K562 (cell line): ENCODE measurements around the gene NCKIPSD. TPM values are rescaled to one million over a fixed set of nuclear protein-coding genes. Genes with fewer than 3 reads are reported as not detected.

Source experiments
- ATAC-seq: fragments of 200-7000 bp; cut with Tn5 transposase; 3 replicates; pipeline ENCODE4 v1.9.1; 2020; ENCODE audit warnings: moderate library complexity
- BruUV-seq: library from RNA; stranded (reverse); fragments of 400-500 nt; replicated peaks from 2 replicates; lab custom pipeline; 2021; lab: Mats Ljungman, UMichigan
- CTCF ChIA-PET: fragments of 300-600 bp; formaldehyde crosslinking; extraction: SDS; loops from one replicate; lab custom pipeline; 2021; ENCODE audit warnings: low intra/inter-chr PET ratio; lab: Yijun Ruan, JAX
- POLR2A ChIA-PET: fragments of 300-600, 350-650 bp; sonication (Branson Sonifier 250); formaldehyde crosslinking; extraction: SDS; loops from one replicate; lab custom pipeline; 2021; ENCODE audit warnings: antibody characterized with exemption, inconsistent platforms; lab: Yijun Ruan, JAX
- DNase-seq, 4 experiments: peaks; one replicate each; pipeline versions ENCODE4 v3.0.0 to v3.0.0-alpha.2; 2011 to 2018; ENCODE audit warnings: low spot score in 3 of 4, mixed read lengths in 3 of 4; ENCODE audit errors: extremely low read depth in 1 of 4
- FAIRE-seq: peaks from 2 replicates; lab custom pipeline; 2011; peaks lifted over from hg19 to GRCh38; lab: Jason Lieb, UNC
- H2AFZ ChIP-seq: 2 replicates; pipeline ENCODE4 v1.6.0; 2011; ENCODE audit warnings: low read depth, low read length, control low read depth, inconsistent platforms
- H3K27ac ChIP-seq: fragments of 200-600 bp; 3 replicates; pipeline ENCODE4 v1.8.0; 2011; ENCODE audit warnings: low read depth, mild to moderate bottlenecking, control low read depth, inconsistent platforms, low read length, moderate library complexity, mixed read lengths; ENCODE audit errors: extremely low read depth
- H3K27me3 ChIP-seq, 2 experiments: fragments of 300-600 bp in 1 of 2; 2 replicates in 1 of 2; 3 replicates in 1 of 2; pipeline versions ENCODE4 v1.6.0 to v1.8.0; 2011; ENCODE audit warnings: inconsistent platforms in 2 of 2, low read length in 2 of 2, mild to moderate bottlenecking in 1 of 2, mixed read lengths in 1 of 2, moderate library complexity in 1 of 2; ENCODE audit not compliant: control insufficient read depth in 2 of 2, insufficient read depth in 2 of 2
- H3K36me3 ChIP-seq: fragments of 300-600 bp; 3 replicates; pipeline ENCODE4 v1.8.0; 2011; ENCODE audit warnings: mild to moderate bottlenecking, low read length, inconsistent platforms; ENCODE audit not compliant: control insufficient read depth, insufficient read depth
- H3K4me1 ChIP-seq, 2 experiments: fragments of 200-600 bp in 1 of 2; replicated peaks in 1 of 2; 2 replicates in 1 of 2; 3 replicates in 1 of 2; pipeline versions ENCODE4 v1.5.1 to v1.8.0; 2011; ENCODE audit warnings: inconsistent platforms in 2 of 2, low read length in 2 of 2, mild to moderate bottlenecking in 1 of 2, mixed read lengths in 1 of 2, moderate library complexity in 1 of 2; ENCODE audit not compliant: control insufficient read depth in 2 of 2, insufficient read depth in 2 of 2
- H3K4me2 ChIP-seq: 2 replicates; pipeline ENCODE4 v1.6.1; 2011; ENCODE audit warnings: low read length, control low read depth, inconsistent platforms, mixed read lengths; ENCODE audit not compliant: insufficient read depth
- H3K4me3 ChIP-seq: fragments of 200-600 bp; sonication (generic), shearing (Covaris generic); 2 replicates; pipeline ENCODE4 v1.5.1; 2016; ENCODE audit warnings: control low read depth, inconsistent platforms
- H3K79me2 ChIP-seq: fragments of 200-600 bp; 3 replicates; pipeline ENCODE4 v1.8.0; 2011; ENCODE audit warnings: low read length, inconsistent platforms; ENCODE audit not compliant: control insufficient read depth, insufficient read depth
- H3K9ac ChIP-seq, 2 experiments: 2 replicates each; pipeline versions ENCODE4 v1.6.0 to v1.6.1; 2011; ENCODE audit warnings: low read depth in 2 of 2, low read length in 2 of 2, control low read depth in 1 of 2, inconsistent platforms in 1 of 2, mild to moderate bottlenecking in 1 of 2, mixed read lengths in 1 of 2; ENCODE audit not compliant: insufficient read depth in 1 of 2
- H3K9me1 ChIP-seq: one replicate; pipeline ENCODE4 v1.6.0; 2011; ENCODE audit warnings: inconsistent platforms, mild to moderate bottlenecking, low read length, moderate library complexity; ENCODE audit not compliant: control insufficient read depth, insufficient read depth
- H3K9me3 ChIP-seq: replicated peaks from 2 replicates; pipeline ENCODE4 v1.5.1; 2011; ENCODE audit warnings: low read depth, low read length, inconsistent platforms; ENCODE audit not compliant: control insufficient read depth, insufficient read depth
- H4K20me1 ChIP-seq: replicated peaks from 2 replicates; pipeline ENCODE4 v1.6.1; 2011; ENCODE audit warnings: low read length, inconsistent platforms, mixed read lengths; ENCODE audit not compliant: control insufficient read depth, insufficient read depth
- BCL6 ChIP-seq: fragments of 250-450 bp; sonication (Bioruptor Pico); IDR thresholded peaks from 2 replicates; pipeline ENCODE4 v1.4.0; 2020
- BRCA1 ChIP-seq, 2 experiments: fragments of 450-650 bp in 1 of 2; sonication (generic) in 1 of 2; formaldehyde crosslinking in 1 of 2; IDR thresholded peaks; 2 replicates each; pipeline versions ENCODE4 v1.5.0 to v1.6.1; 2017 to 2020; ENCODE audit warnings: mild to moderate bottlenecking in 1 of 2, missing genetic modification reagents in 1 of 2
- CBX5 ChIP-seq: IDR thresholded peaks from 2 replicates; pipeline ENCODE4 v1.6.1; 2014; ENCODE audit warnings: low read depth, borderline replicate concordance
- CHD1 ChIP-seq: fragments of 200-600 bp; sonication (generic); IDR thresholded peaks from one replicate; pipeline ENCODE4 v1.6.1; 2012; ENCODE audit warnings: mild to moderate bottlenecking, moderate library complexity, low read length, inconsistent platforms
- CSDE1 ChIP-seq, 2 experiments: fragments of 450-650 bp; IDR thresholded peaks; 2 replicates each; pipeline ENCODE4 v1.6.1; 2016; ENCODE audit warnings: mild to moderate bottlenecking in 1 of 2
- DMBX1 ChIP-seq: fragments of 250-450 bp; sonication (Bioruptor Pico); IDR thresholded peaks from 2 replicates; pipeline ENCODE4 v1.8.0; 2022; ENCODE audit warnings: inconsistent platforms, mild to moderate bottlenecking, moderate library complexity, borderline replicate concordance
- ETS2 ChIP-seq: IDR thresholded peaks from 2 replicates; pipeline ENCODE4 v1.6.1; 2016; ENCODE audit warnings: borderline replicate concordance, missing genetic modification characterization, mild to moderate bottlenecking, moderate library complexity, missing compliant biosample characterization; ENCODE audit not compliant: poor library complexity, severe bottlenecking
- HDGF ChIP-seq: fragments of 450-650 bp; IDR thresholded peaks from 2 replicates; pipeline ENCODE4 v1.6.1; 2016
- MIER1 ChIP-seq: fragments of 450-650 bp; IDR thresholded peaks from 2 replicates; pipeline ENCODE4 v1.6.1; 2016; ENCODE audit warnings: antibody characterized with exemption, mild to moderate bottlenecking, low read depth
- OTX1 ChIP-seq: fragments of 450-650 bp; formaldehyde crosslinking; IDR thresholded peaks from 2 replicates; pipeline ENCODE4 v1.4.0; 2022; ENCODE audit warnings: mild to moderate bottlenecking
- POLR2B ChIP-seq: fragments of 450-650 bp; IDR thresholded peaks from 2 replicates; pipeline ENCODE4 v1.6.1; 2018; ENCODE audit warnings: low read depth; ENCODE audit not compliant: partially characterized antibody
- SIN3B ChIP-seq: fragments of 450-650 bp; IDR thresholded peaks from 2 replicates; pipeline ENCODE4 v1.6.1; 2017; ENCODE audit warnings: low read depth, mild to moderate bottlenecking, moderate library complexity
- SRF ChIP-seq, 2 experiments: fragments of 250-450, 450-650 bp in 1 of 2; sonication (Bioruptor Pico) in 1 of 2; sonication (generic) in 1 of 2; formaldehyde crosslinking; IDR thresholded peaks; 2 replicates each; pipeline versions ENCODE4 v1.5.0 to v1.5.1; 2020 to 2022; ENCODE audit warnings: mild to moderate bottlenecking in 1 of 2, missing genetic modification reagents in 1 of 2
- TARDBP ChIP-seq: fragments of 450-650 bp; IDR thresholded peaks from 2 replicates; pipeline ENCODE4 v1.6.1; 2016
- XRCC4 ChIP-seq: IDR thresholded peaks from one replicate; pipeline ENCODE4 v1.6.1; 2011; ENCODE audit not compliant: insufficient read depth, insufficient read length; ENCODE audit errors: extremely low read depth
- YBX1 ChIP-seq: fragments of 450-650 bp; IDR thresholded peaks from 2 replicates; pipeline ENCODE4 v1.7.1; 2016; ENCODE audit warnings: mild to moderate bottlenecking
- ZNF212 ChIP-seq: fragments of 450-650 bp; formaldehyde crosslinking; IDR thresholded peaks from 2 replicates; pipeline ENCODE4 v1.4.0; 2020; ENCODE audit warnings: mild to moderate bottlenecking
- ZNF274 ChIP-seq: IDR thresholded peaks from 2 replicates; pipeline ENCODE4 v1.6.1; 2011; ENCODE audit warnings: low read depth, mild to moderate bottlenecking, low read length, moderate library complexity, borderline replicate concordance
- WGBS: fragments of 100-300 bp; shearing (Covaris generic); methylation state at CpG from one replicate; pipeline ENCODE4 v1.1.6; 2016; ENCODE audit warnings: low coverage, mixed read lengths; ENCODE audit not compliant: insufficient coverage; ENCODE audit errors: missing lambda C conversion rate; 5-methylcytosine and 5-hydroxymethylcytosine counted together
- in situ Hi-C: fragments of 300-500 bp; cut with MboI; formaldehyde crosslinking; loops from 4 replicates; pipeline ENCODE4 v1.15.0; 2018; ENCODE audit warnings: inconsistent platforms, mixed read lengths
- intact Hi-C: fragments of 100-400 bp; cut with micrococcal nuclease; formaldehyde crosslinking; loops from 2 replicates; pipeline ENCODE4 v1.14.2; 2022
- polyA plus RNA-seq, 8 experiments: library from polyadenylated mRNA; depleted of rRNA in 4 of 8; stranded (reverse) in 5 of 8; unstranded in 3 of 8; fragments of >200 nt; fragmentation: Nextera tagmentation in 2 of 8; fragmentation: Illumina TruSeq in 1 of 8; extraction: Ambion mirVana in 2 of 8; extraction: Trizol in 1 of 8; gene quantifications; 2 replicates each; pipeline versions ENCODE4 v1.2.1 to v1.2.3, GENCODE V29; 2011 to 2014; ENCODE audit warnings: inconsistent platforms in 1 of 8, missing spikeins in 1 of 8
- total RNA-seq, 7 experiments: library from RNA; depleted of rRNA in 6 of 7; stranded (reverse); fragments of >200 nt in 6 of 7; fragmentation: Illumina TruSeq in 2 of 7; extraction: Trizol in 2 of 7; gene quantifications; 2 replicates each; pipeline versions ENCODE4 v1.2.1 to v1.2.3, GENCODE V29; 2011 to 2021; ENCODE audit warnings: low replicate concordance in 1 of 7
- TF ChIP-seq, protein P1 (sequence below): fragments of 250-450 bp; sonication (Bioruptor Pico); IDR thresholded peaks from 2 replicates; pipeline ENCODE4 v1.8.0; 2021; ENCODE audit warnings: moderate library complexity, mild to moderate bottlenecking, inconsistent platforms

The NCKIPSD gene
- total and polyA plus RNA-seq, 9 of the 15 experiments (the other 6 are each of a cell fraction or from before 2014, with no cell fraction given), result 0.49 to 24.4 (median 12.3) TPM

- TF ChIP-seq XRCC4 (no peak), CHD1 (no peak)
Measured at GRCh38 chr3:48639944-48640606, 45.6 kb downstream of the NCKIPSD start (continued).

GRCh38 chr3:48637305-48637704, 48.4 kb downstream of the NCKIPSD start:
- peaks cover 6 to 48% of the 10 kb centered on the region in 2 experiments; a peak in 4 of 5 replicates for H3K4me1 ChIP-seq
- TF ChIP-seq BCL6, result no peak
- TF ChIP-seq, protein P1, sequence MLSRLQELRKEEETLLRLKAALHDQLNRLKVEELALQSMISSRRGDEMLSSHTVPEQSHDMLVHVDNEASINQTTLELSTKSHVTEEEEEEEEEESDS, result no peak
- TF ChIP-seq YBX1, result no peak
- no peak for TF ChIP-seq ZNF212 (CRISPR knock-in tag)
- no peak for TF ChIP-seq SRF (CRISPR knock-in tag; IDR thresholded peaks at IDR 0.05)
- TF ChIP-seq MIER1, result no peak
- TF ChIP-seq CSDE1 (IDR thresholded peaks at IDR 0.05), result no peak
- no peak for TF ChIP-seq TARDBP
- no peak for TF ChIP-seq DMBX1 (CRISPR knock-in tag)
- no peak for TF ChIP-seq ZNF274
- no peak for TF ChIP-seq OTX1
- TF ChIP-seq POLR2B, result no peak
- no peak for TF ChIP-seq BRCA1 (IDR thresholded peaks at IDR 0.05)
- TF ChIP-seq BRCA1 (CRISPR knock-in tag; IDR thresholded peaks at IDR 0.05), result no peak
- no peak for TF ChIP-seq HDGF
- TF ChIP-seq CBX5, result no peak
- TF ChIP-seq SIN3B, result no peak
- TF ChIP-seq ETS2 (tag), result no peak
- TF ChIP-seq, all 486 proteins: peak for 0
- H3K9me3 ChIP-seq, result no peaks in the 10 kb centered on the region
- peak overlapping the region in 1 of 2 experiments; percentile 4; a peak in 1 of 4 replicates for H3K9ac ChIP-seq
- no peak overlapping the region for H3K27ac ChIP-seq
- H3K27me3 ChIP-seq, result no peaks in the 10 kb centered on the region
- WGBS, result 55% methylated on average over 3 of the region's 6 CpGs
- ChIA-PET CTCF (no interaction called here), POLR2A (interaction anchor here (0.6 kb wide), 1 partner anchor 407 kb away, joined by 4 read pairs; no protein-coding TSS in a partner anchor)
- H4K20me1 ChIP-seq, result no peaks in the 10 kb centered on the region
- no peak overlapping the region for H3K4me2 ChIP-seq
- no peak overlapping the region for H2AFZ ChIP-seq
- in situ Hi-C loops (no loop called here), intact Hi-C loops (loop anchor here (5.0 kb wide), 1 partner anchor 80 kb away; the partner anchor contains the start of gene PFKFB4)
- H3K36me3 ChIP-seq, result peaks cover 14% of the 10 kb centered on the region; the same call in 1 of the 3 replicates
- H3K9me1 ChIP-seq, result peaks cover 4% of the 10 kb centered on the region
- H3K79me2 ChIP-seq, result peaks cover 11% of the 10 kb centered on the region
- no peak overlapping the region for H3K4me3 ChIP-seq
- FAIRE-seq, result no peak
- BruUV-seq, result no TSS peak
- DNase-seq, result no peak
- no peak for ATAC-seq
